ENCODE data around the gene SLC25A45.

DNA sequence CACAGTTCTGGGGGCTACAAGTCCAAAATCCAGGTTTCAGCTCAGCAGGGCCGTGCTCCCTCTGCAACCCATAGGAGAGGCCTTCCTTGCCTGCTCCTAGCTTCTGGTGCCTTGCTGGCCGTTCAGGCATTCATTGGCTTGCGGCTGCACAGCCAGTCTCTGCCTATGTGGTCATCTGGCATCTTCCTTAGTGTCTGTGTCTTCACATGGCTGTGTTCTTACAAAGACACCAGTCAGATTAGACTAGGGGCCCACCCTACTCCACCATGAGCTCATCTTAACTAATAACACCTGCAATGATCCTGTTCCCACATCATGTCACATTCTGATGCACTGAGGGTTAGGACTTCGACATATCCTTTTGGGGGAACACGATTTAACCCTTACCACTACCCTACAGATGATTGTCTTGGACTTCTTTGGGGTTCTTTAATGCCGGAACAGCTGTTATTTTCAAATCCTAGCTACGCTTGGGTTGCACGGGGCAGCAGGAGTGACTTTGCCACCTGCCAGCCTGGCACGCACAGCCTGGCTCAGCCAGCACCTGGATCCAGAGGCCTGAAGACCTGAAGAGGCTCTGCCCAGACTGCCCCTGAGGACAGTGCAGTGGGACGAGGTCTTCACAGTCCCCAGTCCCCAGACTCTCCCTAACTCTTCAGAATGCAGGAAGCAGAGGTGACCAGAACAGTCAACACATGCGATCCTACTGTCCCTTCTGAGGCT is 32.5 kb upstream of the SLC25A45 start:
- TF ChIP-seq EZH2 (IDR thresholded peaks at IDR 0.05; ENCODE audit: borderline replicate concordance, insufficient read depth, low read depth, low read length, poor library complexity, severe bottlenecking) = no peak
- TF ChIP-seq, protein P1, sequence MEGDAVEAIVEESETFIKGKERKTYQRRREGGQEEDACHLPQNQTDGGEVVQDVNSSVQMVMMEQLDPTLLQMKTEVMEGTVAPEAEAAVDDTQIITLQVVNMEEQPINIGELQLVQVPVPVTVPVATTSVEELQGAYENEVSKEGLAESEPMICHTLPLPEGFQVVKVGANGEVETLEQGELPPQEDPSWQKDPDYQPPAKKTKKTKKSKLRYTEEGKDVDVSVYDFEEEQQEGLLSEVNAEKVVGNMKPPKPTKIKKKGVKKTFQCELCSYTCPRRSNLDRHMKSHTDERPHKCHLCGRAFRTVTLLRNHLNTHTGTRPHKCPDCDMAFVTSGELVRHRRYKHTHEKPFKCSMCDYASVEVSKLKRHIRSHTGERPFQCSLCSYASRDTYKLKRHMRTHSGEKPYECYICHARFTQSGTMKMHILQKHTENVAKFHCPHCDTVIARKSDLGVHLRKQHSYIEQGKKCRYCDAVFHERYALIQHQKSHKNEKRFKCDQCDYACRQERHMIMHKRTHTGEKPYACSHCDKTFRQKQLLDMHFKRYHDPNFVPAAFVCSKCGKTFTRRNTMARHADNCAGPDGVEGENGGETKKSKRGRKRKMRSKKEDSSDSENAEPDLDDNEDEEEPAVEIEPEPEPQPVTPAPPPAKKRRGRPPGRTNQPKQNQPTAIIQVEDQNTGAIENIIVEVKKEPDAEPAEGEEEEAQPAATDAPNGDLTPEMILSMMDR (IDR thresholded peaks at IDR 0.05) = no peak

All from B cell (primary cell).